Measurements from ENCODE around the gene ZNF532. TPM values are rescaled to one million over a fixed set of nuclear protein-coding genes. Genes with fewer than 3 reads are reported as not detected.

The ZNF532 gene
- total RNA-seq, 1 experiment from 2014 or later, result 18.6 TPM

GRCh38 chr18:58967751-58968254 is 103.1 kb downstream of the ZNF532 start:
- Histone ChIP-seq H3K9me3 (no peaks in the 10 kb centered on the region), H3K4me3 (no peak overlapping the region), H3K27me3 (no peaks in the 10 kb centered on the region), H3K36me3 (peaks cover 5% of the 10 kb centered on the region; the same call in 1 of the 2 replicates)
- no peak for DNase-seq

- DNase-seq, result no peak
- H3K36me3 ChIP-seq, result peaks cover 5% of the 10 kb centered on the region; the same call in 1 of the 2 replicates
- no peaks in the 10 kb centered on the region for H3K9me3 ChIP-seq
- no peak overlapping the region for H3K4me3 ChIP-seq
- no peaks in the 10 kb centered on the region for H3K27me3 ChIP-seq
These were observed 106.5 kb downstream of the ZNF532 start for GRCh38 chr18:58970943-58971790.

- no peak overlapping the region for H3K4me3 ChIP-seq
- no peaks in the 10 kb centered on the region for H3K36me3 ChIP-seq
- no peak for DNase-seq
- no peaks in the 10 kb centered on the region for H3K27me3 ChIP-seq
- H3K9me3 ChIP-seq, result no peaks in the 10 kb centered on the region
These were observed 110.6 kb downstream of the ZNF532 start for GRCh38 chr18:58975296-58975695.

GRCh38 chr18:58975781-58976180 is 111.1 kb downstream of the ZNF532 start:
- 0 out of 2 replicates have a peak, but pooled peaks cover 2% of the 10 kb centered on the region for H3K36me3 ChIP-seq
- no peaks in the 10 kb centered on the region for H3K27me3 ChIP-seq
- no peak overlapping the region for H3K4me3 ChIP-seq
- DNase-seq, result no peak
- no peaks in the 10 kb centered on the region for H3K9me3 ChIP-seq

GRCh38 chr18:58977223-58977622 is 112.5 kb downstream of the ZNF532 start:
- Histone ChIP-seq H3K36me3 (peaks cover 10% of the 10 kb centered on the region; the same call in 1 of the 2 replicates), H3K9me3 (no peaks in the 10 kb centered on the region), H3K27me3 (no peaks in the 10 kb centered on the region), H3K4me3 (no peak overlapping the region)
- DNase-seq, result no peak

GRCh38 chr18:58977801-58978200 is 113.1 kb downstream of the ZNF532 start:
- DNase-seq, result no peak
- Histone ChIP-seq H3K36me3 (peaks cover 10% of the 10 kb centered on the region), H3K9me3 (no peaks in the 10 kb centered on the region), H3K27me3 (no peaks in the 10 kb centered on the region), H3K4me3 (no peak overlapping the region)

GRCh38 chr18:58978916-58979315 is 114.2 kb downstream of the ZNF532 start:
- Histone ChIP-seq H3K27me3 (no peaks in the 10 kb centered on the region), H3K4me3 (no peak overlapping the region), H3K9me3 (no peaks in the 10 kb centered on the region), H3K36me3 (peaks cover 10% of the 10 kb centered on the region)
- DNase-seq, result no peak

GRCh38 chr18:58979615-58980014 is 114.9 kb downstream of the ZNF532 start:
- Histone ChIP-seq H3K36me3 (peaks cover 10% of the 10 kb centered on the region), H3K27me3 (no peaks in the 10 kb centered on the region), H3K4me3 (no peak overlapping the region), H3K9me3 (no peaks in the 10 kb centered on the region)
- DNase-seq, result no peak

GRCh38 chr18:58980991-58981390 is 116.3 kb downstream of the ZNF532 start:
- no peak for DNase-seq
- Histone ChIP-seq H3K36me3 (peaks cover 10% of the 10 kb centered on the region), H3K4me3 (no peak overlapping the region), H3K27me3 (no peaks in the 10 kb centered on the region), H3K9me3 (no peaks in the 10 kb centered on the region)

GRCh38 chr18:58983260-58984155 is 118.8 kb downstream of the ZNF532 start:
- H3K4me3 ChIP-seq, result no peak overlapping the region
- DNase-seq, result no peak
- H3K36me3 ChIP-seq, result peaks cover 18% of the 10 kb centered on the region
- H3K27me3 ChIP-seq, result no peaks in the 10 kb centered on the region
- peaks cover under 1% of the 10 kb centered on the region for H3K9me3 ChIP-seq

GRCh38 chr18:58988600-58988999 is 123.9 kb downstream of the ZNF532 start:
- Histone ChIP-seq H3K36me3 (peaks cover 8% of the 10 kb centered on the region), H3K27me3 (no peaks in the 10 kb centered on the region), H3K9me3 (peaks cover 14% of the 10 kb centered on the region), H3K4me3 (no peak overlapping the region)
- DNase-seq, result no peak

- Histone ChIP-seq H3K4me3 (no peak overlapping the region), H3K27me3 (no peaks in the 10 kb centered on the region), H3K36me3 (peaks cover 8% of the 10 kb centered on the region), H3K9me3 (peaks cover 14% of the 10 kb centered on the region)
- DNase-seq, result no peak
These were observed 124.6 kb downstream of the ZNF532 start for GRCh38 chr18:58989184-58989759.

GRCh38 chr18:58990720-58991119 is 126.0 kb downstream of the ZNF532 start:
- DNase-seq, result no peak
- Histone ChIP-seq H3K27me3 (no peaks in the 10 kb centered on the region), H3K36me3 (peaks cover 8% of the 10 kb centered on the region), H3K4me3 (no peak overlapping the region), H3K9me3 (peaks cover 14% of the 10 kb centered on the region)

GRCh38 chr18:58991167-58991798 is 126.6 kb downstream of the ZNF532 start:
- peaks cover 5% of the 10 kb centered on the region for H3K36me3 ChIP-seq
- H3K4me3 ChIP-seq, result no peak overlapping the region
- H3K27me3 ChIP-seq, result no peaks in the 10 kb centered on the region
- H3K9me3 ChIP-seq, result peaks cover 14% of the 10 kb centered on the region
- DNase-seq, result no peak

GRCh38 chr18:58992301-58993231 is 127.9 kb downstream of the ZNF532 start:
- Histone ChIP-seq H3K27me3 (no peaks in the 10 kb centered on the region), H3K36me3 (no peaks in the 10 kb centered on the region; the same call in 1 of the 2 replicates), H3K4me3 (no peak overlapping the region), H3K9me3 (peaks cover 14% of the 10 kb centered on the region)
- DNase-seq, result no peak
